Brain pericyte (primary cell): Measurements from ENCODE around the gene IRAG1.

Source experiments
- DNase-seq: peaks from one replicate; pipeline ENCODE4 v3.0.0-alpha.2; 2012; ENCODE audit warnings: low read depth, low spot score

IRAG1 gene

DNA sequence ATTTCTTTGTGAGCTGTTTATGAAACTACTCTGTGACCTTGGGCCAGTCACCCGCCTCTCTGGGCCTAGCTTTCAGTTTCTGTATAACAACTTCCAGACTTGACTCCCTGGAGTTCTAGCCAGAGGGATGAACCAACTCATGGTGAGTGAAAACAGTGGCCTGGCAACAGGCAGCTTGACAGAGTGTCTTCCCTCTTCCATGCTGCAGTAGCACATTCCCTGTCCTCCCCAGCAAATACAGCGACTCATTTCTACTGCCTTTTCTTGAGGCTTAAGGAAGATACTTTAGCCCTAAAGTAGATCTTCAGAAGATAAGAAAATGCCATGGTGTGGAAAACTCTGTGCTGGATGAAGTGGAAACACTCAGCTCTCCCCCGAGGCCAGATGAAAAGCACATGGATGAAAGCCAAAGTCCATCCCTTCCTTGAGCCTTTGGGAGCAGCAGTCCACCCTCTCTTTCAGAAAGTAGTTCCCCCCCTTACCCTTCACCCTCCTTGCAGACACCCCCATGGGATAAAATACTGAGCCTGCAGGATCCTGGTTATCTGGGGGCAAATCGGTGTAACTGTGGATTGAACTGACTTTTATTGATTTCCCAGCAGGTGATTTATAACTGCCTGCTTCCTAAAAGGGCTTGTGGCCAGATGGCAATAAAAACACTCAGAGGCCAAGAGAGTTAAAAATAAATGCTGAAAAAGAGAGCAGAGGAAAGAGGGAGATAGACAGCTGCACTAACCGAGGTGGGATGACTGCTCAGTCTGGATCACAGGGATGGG, 24.1 kb downstream of the IRAG1 start:
- no peak for DNase-seq

DNA sequence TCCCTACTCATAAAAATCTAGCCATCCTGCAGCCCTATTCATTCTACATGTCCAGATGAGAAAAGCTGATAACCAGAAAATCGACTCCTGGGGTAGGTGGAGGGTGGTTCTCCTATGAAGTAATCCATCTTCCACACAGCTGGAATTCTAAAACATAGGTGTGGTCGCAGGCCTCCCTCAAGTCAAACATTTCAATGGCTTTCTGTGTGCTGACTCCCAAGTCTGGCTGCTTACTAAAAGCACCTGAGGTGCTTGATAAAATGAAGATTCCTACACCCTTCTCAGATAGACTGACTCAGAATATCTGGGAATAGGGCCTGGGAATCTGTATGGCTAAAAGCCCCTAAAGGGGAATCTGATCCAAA, 26.1 kb downstream of the IRAG1 start:
- no peak for DNase-seq

DNA sequence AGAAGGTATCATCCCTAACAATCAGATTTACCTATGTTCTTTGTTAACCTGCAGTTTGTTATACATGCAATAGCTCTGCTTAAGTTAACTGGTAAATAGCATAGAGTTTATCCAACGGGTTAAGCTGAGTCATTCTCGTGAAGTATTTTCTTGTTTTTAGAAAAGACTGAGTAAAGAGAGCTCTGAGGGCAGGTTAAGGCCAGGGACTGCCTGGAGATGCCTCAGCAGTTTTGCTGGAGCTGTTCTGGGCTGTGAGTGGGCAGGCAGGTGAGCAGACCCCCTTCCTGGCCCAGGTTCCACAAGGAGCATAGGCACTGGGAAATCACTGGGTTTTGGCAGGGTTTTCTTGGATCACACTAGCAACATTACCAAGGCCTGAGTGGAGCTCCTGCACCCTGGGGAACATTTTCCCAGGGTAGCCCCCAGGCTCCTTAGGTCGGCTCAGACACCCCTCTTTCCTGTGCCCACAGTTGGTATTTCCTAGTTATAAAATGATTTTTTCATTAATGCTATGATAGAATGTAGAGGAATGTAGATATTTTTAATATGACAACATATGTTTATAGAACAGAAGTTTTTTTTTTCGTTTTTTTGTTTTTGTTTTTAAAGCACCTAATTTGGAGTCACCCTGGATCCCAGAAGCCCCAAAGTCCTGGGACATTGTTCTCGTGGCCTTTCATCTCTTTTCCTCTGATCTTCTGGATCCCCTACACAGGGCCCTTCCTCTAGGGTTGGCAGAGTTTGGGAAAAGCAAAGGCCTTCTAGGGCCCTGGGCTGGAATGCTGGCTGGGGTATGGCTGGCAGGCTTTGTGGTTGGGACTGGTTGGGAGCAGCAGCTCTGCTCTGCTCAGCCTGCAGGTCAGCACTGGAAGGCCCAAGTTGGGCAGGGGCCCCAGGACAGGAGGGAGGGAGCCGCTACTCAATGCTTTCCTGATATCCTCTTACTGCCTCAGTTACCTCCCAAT, 26.7 kb downstream of the IRAG1 start:
- no peak for DNase-seq

DNA sequence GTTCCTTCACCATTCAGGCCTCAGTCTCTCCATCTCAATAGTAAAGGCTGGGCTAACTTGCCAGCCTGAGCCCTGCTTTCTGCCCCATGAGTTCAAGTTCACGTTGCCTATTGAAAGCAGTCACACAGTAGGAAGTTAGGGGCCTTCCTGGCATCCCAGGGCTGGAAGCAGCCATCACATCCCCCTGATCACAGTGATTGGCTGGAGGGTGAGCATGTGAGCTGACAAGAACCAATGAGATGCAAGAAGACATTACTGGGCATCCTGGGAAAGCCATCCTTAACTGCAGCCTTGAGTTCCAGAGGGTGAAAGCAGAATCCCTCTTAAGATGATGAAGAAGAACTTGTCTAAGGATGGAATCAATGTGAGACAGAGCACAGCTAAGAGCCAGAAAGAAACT, 29.1 kb downstream of the IRAG1 start:
- DNase-seq: no peak

DNA sequence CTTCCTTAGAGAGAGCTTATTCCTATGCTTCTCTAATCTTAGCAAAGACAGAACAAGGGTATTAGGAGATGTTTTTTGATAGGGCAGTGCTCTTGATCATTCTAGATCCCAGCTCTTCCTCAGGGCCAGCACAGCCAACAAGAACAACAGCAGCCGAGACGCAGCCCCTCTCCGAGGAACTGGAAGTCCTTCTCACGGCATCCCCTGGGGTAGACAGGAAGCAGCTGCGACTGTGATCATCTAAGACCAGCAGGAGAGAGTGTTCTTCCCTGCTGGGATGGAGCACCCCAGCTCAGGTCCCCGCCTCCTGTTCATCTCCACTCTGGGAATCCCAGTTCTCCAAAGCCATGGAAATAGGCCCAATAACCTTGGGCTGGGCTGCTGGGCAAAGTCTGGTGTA, 29.6 kb downstream of the IRAG1 start:
- DNase-seq: peak; percentile 71

DNA sequence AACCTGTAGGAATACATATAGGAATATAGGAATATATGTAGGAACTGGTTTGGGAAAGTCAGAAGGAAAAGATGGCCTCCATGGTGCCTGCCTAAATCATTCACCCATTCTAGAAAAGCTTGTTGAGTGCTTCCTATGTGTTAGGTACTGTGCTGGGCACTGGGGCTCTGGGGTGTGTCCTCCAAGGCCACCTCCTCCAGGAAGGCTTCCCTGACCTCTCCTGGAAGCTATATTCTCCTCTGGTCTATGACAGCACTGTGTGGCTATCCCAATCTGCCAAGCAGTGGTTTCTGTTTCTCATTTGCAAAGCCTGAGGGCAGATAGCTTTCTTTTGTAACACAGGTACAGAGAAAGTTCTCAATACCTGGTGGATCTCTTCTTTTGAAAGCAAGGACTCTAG, 30.2 kb downstream of the IRAG1 start:
- no peak for DNase-seq

DNA sequence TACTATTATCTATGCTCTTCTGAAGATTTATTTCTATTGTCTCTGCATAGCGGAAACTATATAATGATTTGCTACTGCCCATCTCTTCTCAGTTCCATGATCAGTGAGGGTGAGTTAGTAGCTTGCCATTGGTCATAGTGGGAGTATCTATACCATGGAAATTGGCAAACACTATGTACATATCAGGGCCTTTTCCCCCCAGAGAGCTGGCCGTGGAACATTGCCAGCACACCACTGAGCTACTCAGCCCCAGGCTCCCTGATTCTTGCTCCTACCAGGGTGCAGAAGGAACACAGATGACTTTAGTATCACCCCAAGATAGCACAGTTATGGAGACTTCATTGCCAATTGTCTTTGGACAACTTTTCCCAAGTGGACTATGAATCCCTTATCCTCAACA, 33.2 kb downstream of the IRAG1 start:
- no peak for DNase-seq

DNA sequence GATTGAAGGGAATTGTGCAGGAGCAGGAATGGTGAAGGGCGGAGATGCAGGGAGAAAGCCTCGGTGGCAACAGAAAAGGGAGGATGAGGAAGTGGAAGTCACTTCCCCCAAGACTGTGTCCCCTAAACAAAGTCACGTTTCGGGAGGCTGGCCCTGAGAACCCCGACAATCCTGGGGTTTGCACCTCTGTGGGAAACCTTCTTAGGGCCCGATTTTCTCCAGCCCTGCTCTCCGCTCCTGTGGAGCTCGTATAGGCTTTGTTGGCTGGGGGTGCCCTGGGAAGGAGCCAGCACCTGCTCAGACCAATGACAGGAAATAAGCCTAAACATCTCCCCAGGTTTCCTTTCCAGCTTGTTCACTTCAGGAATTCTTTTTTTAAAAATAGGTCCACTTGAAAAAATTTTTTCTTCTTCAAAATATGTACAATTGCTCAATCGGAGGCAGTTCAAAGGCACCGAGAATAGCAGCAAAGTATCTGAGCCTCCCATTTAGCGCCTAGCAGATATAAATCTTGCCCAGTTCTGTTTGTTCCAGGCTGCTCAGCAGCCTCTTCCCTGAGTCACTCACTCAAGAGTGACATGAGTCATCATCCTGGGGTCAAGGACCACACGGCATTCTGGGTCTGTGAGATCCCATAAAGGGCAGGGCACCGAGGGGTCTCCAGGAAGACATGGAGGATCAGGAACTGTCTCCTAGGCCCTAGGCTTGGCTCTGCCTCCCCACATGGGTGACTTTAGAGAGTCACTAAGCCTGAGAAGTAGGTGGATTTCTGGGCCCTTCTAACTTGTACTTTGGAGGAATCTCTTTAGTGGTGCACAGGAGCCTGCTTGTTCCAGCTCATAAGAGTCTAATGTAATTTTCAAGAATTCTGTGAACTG, 34.0 kb downstream of the IRAG1 start:
- no peak for DNase-seq

DNA sequence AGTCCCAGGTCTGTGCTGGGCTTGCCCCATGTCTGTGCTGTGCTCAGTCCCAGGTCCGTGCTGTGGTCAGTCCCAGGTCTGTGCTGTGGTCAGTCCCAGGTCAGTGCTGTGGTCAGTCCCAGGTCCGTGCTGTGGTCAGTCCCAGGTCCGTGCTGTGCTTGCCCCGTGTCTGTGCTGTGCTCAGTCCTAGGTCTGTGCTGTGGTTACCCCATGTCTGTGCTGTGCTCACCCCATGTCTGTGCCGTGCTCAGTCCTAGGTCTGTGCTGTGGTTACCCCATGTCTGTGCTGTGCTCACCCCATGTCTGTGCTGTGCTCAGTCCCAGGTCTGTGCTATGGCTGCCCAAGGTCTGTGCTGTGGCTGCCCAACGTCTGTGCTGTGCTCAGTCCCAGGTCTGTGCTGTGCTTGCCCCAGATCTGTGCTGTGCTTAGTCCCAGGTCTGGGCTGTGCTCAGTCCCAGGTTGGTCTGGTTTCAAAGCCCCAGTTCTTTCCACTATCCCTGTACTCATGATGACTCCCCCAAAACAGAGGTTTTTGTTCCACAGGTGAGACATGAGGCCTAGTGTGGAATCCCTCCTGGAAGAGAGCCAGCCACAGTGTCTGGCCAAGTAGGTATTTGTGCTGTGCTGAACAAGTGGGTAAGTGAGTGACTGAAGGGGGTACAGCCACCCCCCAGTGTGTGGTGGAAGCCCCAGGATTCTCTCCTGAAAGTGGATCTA, 34.8 kb downstream of the IRAG1 start:
- no peak for DNase-seq

DNA sequence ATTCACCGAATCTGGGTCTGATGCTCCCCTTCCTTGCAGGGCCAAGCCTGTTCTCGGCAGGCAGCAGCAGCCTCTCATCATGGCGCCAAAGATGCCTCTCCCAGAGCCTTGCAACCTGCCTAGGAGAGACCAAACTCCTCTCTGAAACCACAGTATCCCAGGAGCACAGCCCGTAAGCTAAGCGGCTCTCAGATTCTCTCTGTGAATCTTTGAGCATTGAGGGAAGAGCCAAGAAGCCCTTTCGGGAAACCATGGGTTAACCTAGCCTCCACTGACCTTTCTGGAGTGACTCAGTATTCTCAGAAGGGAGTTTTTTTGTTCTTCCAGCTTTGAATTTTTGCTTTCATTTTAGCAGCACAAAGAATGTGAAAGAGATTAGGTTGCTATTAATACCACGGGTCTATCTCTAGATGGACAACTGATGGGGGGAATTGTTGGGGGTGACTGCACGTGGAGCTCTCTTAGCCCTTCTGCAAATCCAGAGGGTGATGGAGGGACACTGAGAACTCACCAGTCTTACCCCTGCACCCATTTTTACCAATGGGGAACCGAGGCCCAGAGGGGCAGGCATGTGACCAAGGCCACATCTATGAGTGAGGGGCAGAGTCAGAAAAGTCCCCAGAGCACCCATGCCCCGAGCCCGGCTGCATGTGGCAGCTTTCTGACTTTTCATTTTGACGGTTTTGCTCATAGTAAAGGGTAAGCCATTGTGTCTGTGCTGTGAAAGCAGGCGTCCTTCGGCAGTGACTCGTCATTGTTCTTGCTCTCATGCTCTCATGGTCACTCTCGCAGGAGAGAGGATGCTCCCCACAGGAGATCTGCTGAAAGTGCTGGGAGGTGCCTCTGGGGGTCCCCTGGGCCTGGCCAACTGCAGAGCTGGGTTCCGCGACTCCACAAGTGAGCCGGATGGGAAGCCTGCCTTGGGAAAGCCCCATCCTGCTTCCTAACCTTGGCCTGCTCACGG, 36.0 kb downstream of the IRAG1 start:
- DNase-seq: no peak

DNA sequence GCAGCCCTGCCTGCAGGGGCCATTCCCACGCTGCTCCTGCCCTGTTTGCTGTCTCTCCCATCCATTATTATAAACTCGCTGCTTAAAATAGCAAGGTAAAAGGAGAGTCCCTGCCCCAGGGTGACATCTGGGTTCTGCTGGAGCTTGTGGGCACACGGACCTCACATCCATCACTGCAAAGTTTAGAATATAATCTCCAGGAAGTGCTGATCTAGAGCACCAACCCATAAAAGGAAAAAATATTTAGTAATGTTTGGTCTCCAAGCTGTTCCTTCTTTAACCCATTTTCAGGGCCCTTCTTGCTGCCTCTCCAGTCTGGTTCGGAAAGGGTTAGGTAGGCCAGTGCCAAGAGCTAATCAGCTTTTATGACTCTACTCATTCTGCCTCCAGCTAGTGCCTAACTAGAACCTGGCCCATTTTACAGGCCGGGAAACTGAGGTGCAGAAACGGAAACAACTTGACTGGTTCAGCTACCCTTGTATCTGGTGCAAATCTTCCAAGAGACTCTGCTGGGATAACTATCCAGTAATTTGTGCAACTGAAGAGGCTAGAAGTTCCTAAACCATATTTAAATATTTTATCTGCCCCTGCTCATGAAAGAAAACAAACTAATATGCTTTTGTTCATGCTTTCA, 37.5 kb downstream of the IRAG1 start:
- no peak for DNase-seq

DNA sequence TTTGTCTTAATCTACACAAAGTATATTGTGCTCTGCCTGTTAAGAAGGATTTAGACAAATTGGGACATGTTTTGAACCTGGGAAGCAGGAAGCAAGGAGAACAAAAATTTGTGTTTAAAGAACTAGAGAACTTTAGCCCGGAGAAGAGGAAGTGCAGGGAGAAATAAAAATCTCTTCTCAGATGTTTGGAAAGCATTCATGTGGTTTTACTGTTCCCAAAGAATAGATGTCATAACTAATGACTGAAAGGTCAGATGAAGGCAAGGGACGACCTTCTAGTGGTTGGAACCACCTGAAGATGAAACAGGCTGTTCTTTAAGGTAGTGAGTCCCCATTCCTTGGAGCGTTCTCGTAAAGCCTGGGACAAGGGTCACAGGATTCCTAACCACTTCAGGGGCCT, 38.3 kb downstream of the IRAG1 start:
- DNase-seq: no peak

DNA sequence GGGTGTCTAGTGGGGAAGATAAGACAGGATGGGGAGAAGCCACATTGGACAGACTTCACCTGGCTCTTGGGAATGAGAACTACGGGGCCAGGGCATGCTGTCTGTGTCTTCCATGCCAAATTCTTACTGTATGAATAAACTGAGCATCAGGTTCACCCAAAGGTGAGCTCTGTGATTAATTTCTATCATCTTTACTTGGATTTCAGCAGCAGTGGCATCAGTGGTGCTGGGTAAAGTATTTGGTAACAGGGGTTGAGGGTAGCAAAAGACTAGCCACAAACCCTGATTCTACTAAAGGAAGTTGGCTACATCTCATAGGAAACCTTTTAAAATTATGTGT, 38.8 kb downstream of the IRAG1 start:
- DNase-seq: no peak

DNA sequence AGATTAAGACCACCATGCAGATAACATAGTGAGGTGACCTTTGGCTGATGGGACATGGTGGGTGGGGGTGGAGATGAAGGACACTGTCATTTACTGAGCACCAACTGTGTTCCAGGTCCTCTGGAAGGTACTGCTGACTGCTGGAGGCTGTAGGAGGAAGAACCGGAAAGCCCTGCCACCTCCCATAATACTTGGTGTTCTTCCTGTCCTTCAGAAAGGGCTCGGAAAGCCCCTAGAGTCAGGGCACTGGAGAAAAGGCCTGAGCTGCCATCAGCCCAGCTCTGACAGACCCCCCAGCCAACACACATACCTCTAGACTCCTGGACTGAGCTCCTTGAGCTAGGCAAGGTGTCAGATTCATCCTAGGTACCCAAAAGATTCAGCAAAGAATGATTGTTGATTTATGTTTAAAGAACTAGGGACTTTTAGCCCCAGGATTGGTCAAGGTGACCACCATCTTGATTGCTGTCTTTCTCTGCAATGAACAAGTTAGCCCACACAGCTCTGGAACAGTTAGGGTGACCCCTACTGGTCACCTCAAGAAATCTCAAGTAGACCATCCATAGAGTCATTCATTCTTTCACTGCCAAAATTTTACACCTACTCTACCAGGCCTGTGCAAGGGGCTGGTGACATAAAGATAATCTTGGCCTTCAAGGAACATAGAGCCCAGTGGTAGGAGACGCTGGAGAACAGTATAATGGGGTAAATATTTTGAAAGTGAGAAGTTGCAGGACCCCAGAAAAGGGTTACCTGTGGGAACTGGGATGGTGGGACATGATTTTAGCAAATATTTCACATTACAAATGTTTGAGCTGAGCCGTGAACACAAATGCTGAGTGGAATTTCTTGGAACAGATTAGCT, 39.4 kb downstream of the IRAG1 start:
- DNase-seq: no peak

DNA sequence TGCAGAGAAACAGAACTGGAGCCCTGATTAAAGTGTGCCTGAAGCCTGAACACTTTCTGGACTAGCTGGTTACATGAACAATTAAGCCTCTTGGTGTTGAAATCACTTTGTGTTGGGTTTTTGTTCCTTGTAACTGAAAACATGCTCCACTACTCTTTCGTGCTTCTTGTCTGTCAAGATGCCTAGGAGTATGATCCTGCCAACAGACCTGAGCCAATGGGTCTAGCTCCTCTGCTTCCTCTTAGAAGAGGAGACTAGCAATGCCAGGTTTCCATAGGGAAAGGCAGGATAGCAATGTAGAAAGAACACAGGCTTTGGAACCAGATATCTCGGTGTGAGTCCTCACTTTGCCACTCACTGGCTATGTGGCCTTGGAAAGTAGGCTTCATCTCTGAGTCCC, 40.3 kb downstream of the IRAG1 start:
- DNase-seq: no peak

DNA sequence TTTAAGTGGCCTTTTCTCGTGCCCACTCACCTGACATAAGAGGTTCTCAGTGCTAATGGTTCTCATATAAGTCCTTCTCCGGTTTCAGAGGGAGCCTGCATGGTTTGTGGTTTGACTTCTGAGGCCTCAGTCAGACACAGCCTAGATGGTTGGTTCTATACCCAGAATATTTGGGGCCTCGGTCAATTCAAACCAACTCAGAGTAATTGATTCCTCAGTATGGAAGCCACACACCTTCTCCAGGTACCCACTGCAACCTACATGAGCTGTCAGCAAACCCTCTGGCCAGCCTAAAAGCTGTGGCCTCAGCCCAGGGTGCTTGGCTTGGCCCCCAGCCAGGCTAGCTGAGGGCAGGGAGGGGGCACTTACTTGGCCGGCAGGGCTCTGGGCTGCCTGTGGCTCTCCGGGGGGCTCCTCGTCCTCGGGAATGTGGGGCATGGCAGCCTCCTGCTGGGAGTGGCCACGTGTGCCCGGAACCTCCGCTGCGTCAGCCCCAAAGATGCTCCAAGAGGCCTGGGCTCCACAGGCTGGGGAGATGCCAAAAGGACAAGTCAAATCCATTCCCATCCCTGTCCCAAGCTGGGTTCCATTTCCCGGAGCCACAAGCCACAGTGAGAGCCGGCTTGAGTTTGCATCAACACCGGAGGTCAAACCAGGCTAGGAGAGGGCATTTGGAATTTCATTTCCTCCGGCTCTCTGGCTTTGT, 41.7 kb downstream of the IRAG1 start:
- peak; percentile 76 for DNase-seq

DNA sequence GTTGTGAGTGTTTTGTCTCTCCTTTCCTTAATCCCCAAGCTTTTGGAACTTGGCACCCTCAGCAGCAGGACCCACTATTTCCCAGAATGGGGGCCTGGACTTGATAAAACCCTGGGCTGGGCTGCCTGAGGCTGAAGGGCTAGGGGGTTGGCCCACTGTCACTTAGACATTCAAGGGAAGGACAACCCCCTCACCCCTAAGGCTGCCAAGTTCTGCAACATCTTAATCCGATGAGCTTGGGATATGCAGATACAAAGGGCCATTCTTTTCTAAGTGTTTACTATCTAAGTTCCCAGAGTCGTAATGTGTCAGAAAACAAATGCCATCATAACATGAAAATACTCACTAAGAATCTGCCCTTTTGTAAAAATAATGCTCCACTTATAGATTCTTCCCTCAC, 42.9 kb downstream of the IRAG1 start:
- DNase-seq: no peak

DNA sequence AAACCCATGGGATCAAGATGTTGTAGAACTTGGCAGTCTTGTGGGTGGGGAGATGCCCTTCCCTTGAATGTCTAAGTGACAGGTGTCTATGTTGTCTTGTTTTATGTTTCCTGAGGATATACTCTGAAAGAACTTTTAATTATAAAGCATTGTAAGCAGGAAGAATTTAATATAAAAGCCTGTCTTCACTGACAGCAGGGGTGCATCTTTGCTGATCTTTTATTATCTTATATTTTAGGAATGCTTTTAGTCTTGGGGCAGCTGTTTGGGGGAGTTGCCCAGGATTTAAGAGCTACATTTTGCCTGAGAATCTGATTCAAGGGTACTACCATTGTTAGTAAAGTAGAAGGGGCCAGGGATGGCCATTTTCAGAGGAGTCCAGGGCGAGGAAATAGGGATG, 43.4 kb downstream of the IRAG1 start:
- DNase-seq: no peak
